Activated T-cell treated with anti-CD3 and anti-CD28 coated beads, Interleukin-2, amount 50 U/mL, for 24 hours (primary cell): ENCODE data around the gene XPO5.

Experiments
- DNase-seq: peaks from one replicate; pipeline ENCODE4 v3.0.0-alpha.2; 2020
- H3K27ac Mint-ChIP-seq: 2 replicates; pipeline ENCODE4 v1.8.0; 2020; ENCODE audit warnings: mild to moderate bottlenecking, mixed read lengths
- H3K27me3 Mint-ChIP-seq: 2 replicates; pipeline ENCODE4 v1.8.0; 2020; ENCODE audit warnings: mixed read lengths
- H3K36me3 Mint-ChIP-seq: 2 replicates; pipeline ENCODE4 v1.8.0; 2020; ENCODE audit warnings: low read depth, mixed read lengths
- H3K4me1 Mint-ChIP-seq: 2 replicates; pipeline ENCODE4 v1.8.0; 2020; ENCODE audit warnings: low read depth, mixed read lengths
- H3K4me3 Mint-ChIP-seq: 2 replicates; pipeline ENCODE4 v1.8.0; 2020; ENCODE audit warnings: mild to moderate bottlenecking, moderate library complexity, mixed read lengths
- H3K9me3 Mint-ChIP-seq: 2 replicates; pipeline ENCODE4 v1.8.0; 2020; ENCODE audit warnings: mixed read lengths

The XPO5 gene

GRCh38 chr6:43575772-43576551, at the start of gene XPO5, which contains the start of gene POLH:
TSS of gene XPO5 (minus strand) at chr6:43576038. CDS start at chr6:43575864, 174 bp downstream.
TSS of gene POLH (plus strand) at chr6:43576185. CDS start at chr6:43582320, 6,135 bp downstream.
- Mint-ChIP-seq H3K9me3 (no peaks in the 10 kb centered on the region), H3K4me1 (peaks cover 49% of the 10 kb centered on the region), H3K27ac (peak within 1 kb of the TSS; percentile 91), H3K27me3 (no peaks in the 10 kb centered on the region), H3K4me3 (peak within 1 kb of the TSS; percentile 95), H3K36me3 (peaks cover 67% of the 10 kb centered on the region)
- peak; percentile 93 for DNase-seq

- Mint-ChIP-seq H3K36me3 (peaks cover 75% of the 10 kb centered on the region), H3K27me3 (no peaks in the 10 kb centered on the region), H3K9me3 (no peaks in the 10 kb centered on the region), H3K4me1 (peaks cover 29% of the 10 kb centered on the region), H3K27ac (peak overlapping the region; percentile 86), H3K4me3 (no peak overlapping the region)
- DNase-seq: peak; percentile 22
Measured at GRCh38 chr6:43625393-43625992, 49.7 kb upstream of the XPO5 start.

GRCh38 chr6:43624786-43625288, 49.0 kb upstream of the XPO5 start:
- Mint-ChIP-seq H3K9me3 (no peaks in the 10 kb centered on the region), H3K4me3 (no peak overlapping the region), H3K27ac (no peak overlapping the region), H3K36me3 (peaks cover 80% of the 10 kb centered on the region), H3K27me3 (no peaks in the 10 kb centered on the region), H3K4me1 (peaks cover 23% of the 10 kb centered on the region)
- no peak for DNase-seq

GRCh38 chr6:43623880-43624785, 48.3 kb upstream of the XPO5 start:
- H3K4me3 Mint-ChIP-seq: no peak overlapping the region
- H3K4me1 Mint-ChIP-seq: peaks cover 21% of the 10 kb centered on the region
- H3K9me3 Mint-ChIP-seq: no peaks in the 10 kb centered on the region
- H3K27ac Mint-ChIP-seq: peak overlapping the region; percentile 59
- H3K27me3 Mint-ChIP-seq: no peaks in the 10 kb centered on the region
- peaks cover 82% of the 10 kb centered on the region for H3K36me3 Mint-ChIP-seq
- DNase-seq: peak; percentile 24

GRCh38 chr6:43622541-43622940, 46.7 kb upstream of the XPO5 start:
- Mint-ChIP-seq H3K4me1 (peaks cover 11% of the 10 kb centered on the region), H3K4me3 (no peak overlapping the region), H3K27me3 (no peaks in the 10 kb centered on the region), H3K36me3 (peaks cover 89% of the 10 kb centered on the region), H3K9me3 (no peaks in the 10 kb centered on the region), H3K27ac (no peak overlapping the region)
- DNase-seq: peak; percentile 20

- H3K27ac Mint-ChIP-seq: peak overlapping the region; percentile 26
- no peak overlapping the region for H3K4me3 Mint-ChIP-seq
- no peak for DNase-seq
- H3K4me1 Mint-ChIP-seq: peaks cover 3% of the 10 kb centered on the region
- H3K36me3 Mint-ChIP-seq: peaks cover 89% of the 10 kb centered on the region
- no peaks in the 10 kb centered on the region for H3K9me3 Mint-ChIP-seq
- no peaks in the 10 kb centered on the region for H3K27me3 Mint-ChIP-seq
Measured at GRCh38 chr6:43621836-43622180, 46.0 kb upstream of the XPO5 start.

- peak overlapping the region; percentile 23 for H3K27ac Mint-ChIP-seq
- no peaks in the 10 kb centered on the region for H3K27me3 Mint-ChIP-seq
Measured at GRCh38 chr6:43621078-43621835, 45.4 kb upstream of the XPO5 start.

GRCh38 chr6:43616725-43617472, 41.1 kb upstream of the XPO5 start:
- no peak overlapping the region for H3K4me3 Mint-ChIP-seq
- DNase-seq: no peak
- no peaks in the 10 kb centered on the region for H3K27me3 Mint-ChIP-seq
- H3K9me3 Mint-ChIP-seq: no peaks in the 10 kb centered on the region
- peak overlapping the region; percentile 29 for H3K27ac Mint-ChIP-seq
- peaks cover 81% of the 10 kb centered on the region for H3K36me3 Mint-ChIP-seq
- no peaks in the 10 kb centered on the region for H3K4me1 Mint-ChIP-seq

More at GRCh38 chr6:43621078-43621835, 45.4 kb upstream of the XPO5 start:
- Mint-ChIP-seq H3K4me1 (peaks cover under 1% of the 10 kb centered on the region), H3K36me3 (peaks cover 90% of the 10 kb centered on the region), H3K4me3 (no peak overlapping the region), H3K9me3 (no peaks in the 10 kb centered on the region)
- peak; percentile 25 for DNase-seq

- no peaks in the 10 kb centered on the region for H3K9me3 Mint-ChIP-seq
- no peaks in the 10 kb centered on the region for H3K27me3 Mint-ChIP-seq
- peaks cover 80% of the 10 kb centered on the region for H3K36me3 Mint-ChIP-seq
- no peaks in the 10 kb centered on the region for H3K4me1 Mint-ChIP-seq
- DNase-seq: no peak
- no peak overlapping the region for H3K27ac Mint-ChIP-seq
- H3K4me3 Mint-ChIP-seq: no peak overlapping the region
Measured at GRCh38 chr6:43614396-43614730, 38.5 kb upstream of the XPO5 start.

GRCh38 chr6:43613721-43614395, 38.0 kb upstream of the XPO5 start:
- Mint-ChIP-seq H3K27me3 (no peaks in the 10 kb centered on the region), H3K4me1 (no peaks in the 10 kb centered on the region), H3K36me3 (peaks cover 81% of the 10 kb centered on the region), H3K9me3 (no peaks in the 10 kb centered on the region), H3K27ac (no peak overlapping the region), H3K4me3 (no peak overlapping the region)
- DNase-seq: no peak

- no peaks in the 10 kb centered on the region for H3K27me3 Mint-ChIP-seq
- H3K4me3 Mint-ChIP-seq: no peak overlapping the region
- H3K4me1 Mint-ChIP-seq: peaks cover 3% of the 10 kb centered on the region
- H3K27ac Mint-ChIP-seq: no peak overlapping the region
- H3K36me3 Mint-ChIP-seq: peaks cover 82% of the 10 kb centered on the region
- no peaks in the 10 kb centered on the region for H3K9me3 Mint-ChIP-seq
- no peak for DNase-seq
Measured at GRCh38 chr6:43610431-43610830, 34.6 kb upstream of the XPO5 start.

GRCh38 chr6:43609402-43609801, 33.6 kb upstream of the XPO5 start:
- Mint-ChIP-seq H3K36me3 (peaks cover 80% of the 10 kb centered on the region), H3K27me3 (no peaks in the 10 kb centered on the region), H3K27ac (peak overlapping the region; percentile 2), H3K4me1 (peaks cover 3% of the 10 kb centered on the region), H3K9me3 (no peaks in the 10 kb centered on the region), H3K4me3 (no peak overlapping the region)
- no peak for DNase-seq

GRCh38 chr6:43608807-43609206, 33.0 kb upstream of the XPO5 start:
- H3K27ac Mint-ChIP-seq: no peak overlapping the region
- H3K4me3 Mint-ChIP-seq: no peak overlapping the region
- no peak for DNase-seq
- H3K36me3 Mint-ChIP-seq: peaks cover 80% of the 10 kb centered on the region
- no peaks in the 10 kb centered on the region for H3K9me3 Mint-ChIP-seq
- no peaks in the 10 kb centered on the region for H3K27me3 Mint-ChIP-seq
- H3K4me1 Mint-ChIP-seq: peaks cover 3% of the 10 kb centered on the region
